ENCODE measurements around the gene OR10T2. TPM values are rescaled to one million over a fixed set of nuclear protein-coding genes. Genes with fewer than 3 reads are reported as not detected.

OR10T2 gene
- total and polyA plus RNA-seq, 2 donors (not counting 3 experiments of a cell fraction or from before 2014, with no cell fraction given), result not detected

- no peaks in the 10 kb centered on the region for H3K9me1 ChIP-seq (replicated peaks; ENCODE audit: control insufficient read depth, extremely low read depth, insufficient read depth, low read length)
- H4K20me1 ChIP-seq (replicated peaks; ENCODE audit: control insufficient read depth, extremely low read depth, insufficient read depth, low read length), result no peaks in the 10 kb centered on the region
- no peaks in the 10 kb centered on the region for H3K9me3 ChIP-seq (replicated peaks; ENCODE audit: control insufficient read depth, insufficient read depth, low read length)
- no peaks in the 10 kb centered on the region for H3K79me2 ChIP-seq (ENCODE audit: control insufficient read depth, insufficient read depth, low read length)
- H2AFZ ChIP-seq (ENCODE audit: low read depth, low read length), result no peak overlapping the region
- H3K9ac ChIP-seq (replicated peaks; ENCODE audit: extremely low read depth, insufficient read depth, low read length), result no peak overlapping the region
- no peak overlapping the region for H3K27ac ChIP-seq (ENCODE audit: insufficient read depth, low read depth, low read length)
- no peaks in the 10 kb centered on the region for H3K27me3 ChIP-seq (ENCODE audit: control insufficient read depth in 2 of 2, insufficient read depth in 2 of 2, low read length in 2 of 2)
- CTCF ChIA-PET, result no interaction called here
- dilution Hi-C loops (cut with MboI; ENCODE audit: extremely low pct_ligation_motif_present, low sequenced_read_pairs) (no loop called here), intact Hi-C loops (cut with micrococcal nuclease) (no loop called here)
- FAIRE-seq (no peak), DNase-seq (ENCODE audit: low read depth, low spot score) (no peak)
- H3K36me3 ChIP-seq (ENCODE audit: control insufficient read depth in 2 of 2, extremely low read depth in 1 of 2, insufficient read depth in 2 of 2, low read length in 2 of 2), result no peaks in the 10 kb centered on the region
- H3K4me2 ChIP-seq (ENCODE audit: insufficient read depth, low read length), result no peak overlapping the region
- TF ChIP-seq POLR2AphosphoS5 (IDR thresholded peaks at IDR 0.05; ENCODE audit: insufficient read depth, low read depth, low read length) (no peak), JUN (IDR thresholded peaks at IDR 0.05; ENCODE audit: borderline replicate concordance, insufficient read depth, insufficient read length, low read depth) (no peak), MAX (IDR thresholded peaks at IDR 0.05; ENCODE audit: insufficient read depth, insufficient read length) (no peak), GATA2 (IDR thresholded peaks at IDR 0.05; ENCODE audit: insufficient read depth, insufficient read length, low read depth, low read length) (no peak), EZH2 (IDR thresholded peaks at IDR 0.05; ENCODE audit: borderline replicate concordance, low read depth, low read length, severe bottlenecking) (no peak), POLR2A (IDR thresholded peaks at IDR 0.05; ENCODE audit: low read depth, low read length) (no peak)
- POLR2A ChIA-PET, result no interaction called here
- H3K4me1 ChIP-seq (ENCODE audit: control insufficient read depth, extremely low read depth, insufficient read depth, low read length), result no peaks in the 10 kb centered on the region
- no peak overlapping the region for H3K4me3 ChIP-seq (replicated peaks in 1 of 3; ENCODE audit: insufficient read depth in 1 of 3, low read depth in 1 of 3, low read length in 3 of 3)
- BruUV-seq (replicated peaks), result no TSS peak
Observed at GRCh38 chr1:158357441-158357840, 41.8 kb downstream of the OR10T2 start.

- dilution Hi-C loops (cut with MboI; ENCODE audit: extremely low pct_ligation_motif_present, low sequenced_read_pairs), result no loop called here
- POLR2A ChIA-PET, result no interaction called here
- no peak for FAIRE-seq
Observed at GRCh38 chr1:158356616-158357015, 42.6 kb downstream of the OR10T2 start.

More at GRCh38 chr1:158356616-158357015, 42.6 kb downstream of the OR10T2 start:
- no peak overlapping the region for H2AFZ ChIP-seq (ENCODE audit: low read depth, low read length)
- no peaks in the 10 kb centered on the region for H3K9me1 ChIP-seq (replicated peaks; ENCODE audit: control insufficient read depth, extremely low read depth, insufficient read depth, low read length)
- H3K9ac ChIP-seq (replicated peaks; ENCODE audit: extremely low read depth, insufficient read depth, low read length), result no peak overlapping the region
- no peaks in the 10 kb centered on the region for H3K27me3 ChIP-seq (ENCODE audit: control insufficient read depth in 2 of 2, insufficient read depth in 2 of 2, low read length in 2 of 2)
- no peaks in the 10 kb centered on the region for H3K36me3 ChIP-seq (ENCODE audit: control insufficient read depth in 2 of 2, extremely low read depth in 1 of 2, insufficient read depth in 2 of 2, low read length in 2 of 2)
- no peak overlapping the region for H3K4me2 ChIP-seq (ENCODE audit: insufficient read depth, low read length)
- intact Hi-C loops (cut with micrococcal nuclease), result no loop called here
- H4K20me1 ChIP-seq (replicated peaks; ENCODE audit: control insufficient read depth, extremely low read depth, insufficient read depth, low read length), result no peaks in the 10 kb centered on the region
- no peak overlapping the region for H3K27ac ChIP-seq (ENCODE audit: insufficient read depth, low read depth, low read length)
- TF ChIP-seq JUN (IDR thresholded peaks at IDR 0.05; ENCODE audit: borderline replicate concordance, insufficient read depth, insufficient read length, low read depth) (no peak), MAX (IDR thresholded peaks at IDR 0.05; ENCODE audit: insufficient read depth, insufficient read length) (no peak), CTCF (IDR thresholded peaks at IDR 0.05; ENCODE audit: extremely low read depth in 1 of 2, insufficient read depth in 1 of 2, low read depth in 1 of 2, low read length in 2 of 2) (no peak), MYC (IDR thresholded peaks at IDR 0.05; ENCODE audit: low read depth, low read length) (no peak), FOS (IDR thresholded peaks at IDR 0.05; ENCODE audit: borderline replicate concordance, insufficient read depth, low read length) (no peak), POLR2AphosphoS5 (IDR thresholded peaks at IDR 0.05; ENCODE audit: insufficient read depth, low read depth, low read length) (no peak), POLR2A (IDR thresholded peaks at IDR 0.05; ENCODE audit: low read depth, low read length) (no peak), EZH2 (IDR thresholded peaks at IDR 0.05; ENCODE audit: borderline replicate concordance, low read depth, low read length, severe bottlenecking) (no peak), GATA2 (IDR thresholded peaks at IDR 0.05; ENCODE audit: insufficient read depth, insufficient read length, low read depth, low read length) (no peak)
- H3K4me3 ChIP-seq (replicated peaks in 1 of 3; ENCODE audit: insufficient read depth in 1 of 3, low read depth in 1 of 3, low read length in 3 of 3), result no peak overlapping the region
- DNase-seq (ENCODE audit: low read depth, low spot score), result no peak
- H3K9me3 ChIP-seq (replicated peaks; ENCODE audit: control insufficient read depth, insufficient read depth, low read length), result no peaks in the 10 kb centered on the region
- no TSS peak for BruUV-seq (replicated peaks)
- CTCF ChIA-PET, result no interaction called here
- no peaks in the 10 kb centered on the region for H3K79me2 ChIP-seq (ENCODE audit: control insufficient read depth, insufficient read depth, low read length)
- H3K4me1 ChIP-seq (ENCODE audit: control insufficient read depth, extremely low read depth, insufficient read depth, low read length), result no peaks in the 10 kb centered on the region
